ENCODE measurements around the gene ZNF573.

ZNF573 gene

GRCh38 chr19:37692956-37693620 lies 86.3 kb downstream of the ZNF573 start:
- no peak for DNase-seq

- no peak for DNase-seq
Measured at GRCh38 chr19:37691881-37692504, 87.4 kb downstream of the ZNF573 start.
